Colonic mucosa (tissue), 4 donors: ENCODE measurements around the gene RNU6-9. TPM values are rescaled to one million over a fixed set of nuclear protein-coding genes. Genes with fewer than 3 reads are reported as not detected.

Experiments used
- DNase-seq: peaks from one replicate; pipeline ENCODE4 v3.0.0-alpha.2; 2020
- H3K27ac ChIP-seq: fragments of 200-600 bp; one replicate; pipeline ENCODE4 v1.8.0; 2021
- H3K27me3 ChIP-seq: fragments of 200-600 bp; one replicate; pipeline ENCODE4 v1.8.0; 2021
- H3K36me3 ChIP-seq: fragments of 200-600 bp; one replicate; pipeline ENCODE4 v1.8.0; 2021
- H3K4me1 ChIP-seq: fragments of 200-600 bp; one replicate; pipeline ENCODE4 v1.8.0; 2021; ENCODE audit warnings: mild to moderate bottlenecking
- H3K4me3 ChIP-seq: fragments of 200-600 bp; one replicate; pipeline ENCODE4 v1.8.0; 2021
- H3K9ac ChIP-seq, 2 donors: one replicate each; pipeline ENCODE4 v1.7.0; 2013; ENCODE audit warnings: control low read depth in 2 of 2, low read depth in 2 of 2, low read length in 2 of 2
- H3K9me3 ChIP-seq: fragments of 200-600 bp; one replicate; pipeline ENCODE4 v1.8.0; 2021
- CTCF ChIP-seq: fragments of 200-600 bp; IDR thresholded peaks from one replicate; pipeline ENCODE4 v1.8.0; 2022; ENCODE audit warnings: antibody characterized with exemption, mild to moderate bottlenecking
- intact Hi-C: fragments of 100-400 bp; cut with DNase I; formaldehyde crosslinking; loops from one replicate; pipeline ENCODE4 v1.14.1; 2022
- total RNA-seq, 2 donors: library from RNA; stranded (reverse); fragmentation: NEBNext Ultra II Directional in 1 of 2; extraction: Animal tissue kit (Norgen Biotek cat#: 25700) in 1 of 2; gene quantifications; one replicate each; pipeline ENCODE4 v1.2.1, GENCODE V29; 2021
- donor health status: healthy.
- donor health status: DM: no; HTN: no; CAD: no.
- donor health status: DM: no; HTN: no; CAD: no.

Gene RNU6-9
- total RNA-seq, 2 donors from 2014 or later: not detected

DNA sequence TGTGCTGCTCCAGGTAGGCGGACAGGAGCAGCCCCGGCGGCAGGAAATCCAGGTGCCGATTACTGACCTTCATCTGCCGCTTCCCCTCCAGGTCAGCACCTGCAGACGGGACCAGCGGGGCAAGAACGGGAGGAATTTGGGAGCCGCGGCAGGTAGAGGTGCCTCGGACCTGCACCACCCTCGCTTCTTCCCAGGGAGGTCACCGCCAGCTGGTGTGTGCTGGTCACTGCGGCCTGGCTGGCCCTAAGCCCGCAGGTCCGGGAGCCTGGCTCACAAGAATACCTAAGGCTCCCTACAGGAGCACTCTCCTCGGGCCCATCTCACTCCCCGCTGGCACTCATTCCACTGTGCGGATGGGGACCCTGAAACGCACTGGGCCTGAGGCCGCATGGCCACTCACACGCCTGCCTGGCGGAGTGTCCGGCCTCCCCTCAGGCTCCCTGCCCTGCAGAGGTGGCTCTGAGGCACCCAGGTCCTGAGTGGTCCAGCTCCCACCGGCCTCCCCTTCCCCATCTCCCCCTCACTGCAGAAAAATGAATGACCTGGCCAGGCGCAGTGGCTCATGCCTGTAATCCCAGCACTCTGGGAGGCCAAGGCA is 4.3 kb downstream of the RNU6-9 start:
- no peak for TF ChIP-seq CTCF
- DNase-seq: no peak
- intact Hi-C loops: no loop called here
- H3K4me1 ChIP-seq: no peaks in the 10 kb centered on the region
- no peaks in the 10 kb centered on the region for H3K36me3 ChIP-seq
- H3K27me3 ChIP-seq: no peaks in the 10 kb centered on the region
- H3K4me3 ChIP-seq: no peak overlapping the region
- H3K27ac ChIP-seq: no peak overlapping the region
- H3K9me3 ChIP-seq: no peaks in the 10 kb centered on the region
- H3K9ac ChIP-seq: no peak overlapping the region

DNA sequence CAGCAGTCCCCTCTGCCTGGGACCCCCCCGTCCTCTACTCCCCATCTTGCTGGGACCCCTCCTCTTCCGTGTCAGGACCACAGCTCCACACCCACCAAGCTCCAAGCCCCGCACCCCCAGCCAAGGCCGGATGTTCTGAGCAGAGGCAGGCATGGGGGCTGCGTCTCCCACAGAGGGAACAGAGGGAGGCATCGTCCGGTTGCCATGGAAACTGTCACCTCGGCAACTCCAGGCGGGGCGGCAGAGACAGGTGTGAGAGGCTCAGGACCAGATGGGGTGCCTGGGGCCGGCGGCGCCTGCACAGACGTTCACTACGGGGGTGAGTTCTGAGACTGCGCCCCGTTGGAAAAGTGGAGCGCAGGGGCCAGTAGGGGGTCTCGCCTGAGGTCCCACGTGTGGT is 5.4 kb downstream of the RNU6-9 start:
- Histone ChIP-seq H3K36me3 (no peaks in the 10 kb centered on the region), H3K9ac (no peak overlapping the region), H3K4me1 (no peaks in the 10 kb centered on the region), H3K4me3 (no peak overlapping the region), H3K27me3 (no peaks in the 10 kb centered on the region), H3K9me3 (no peaks in the 10 kb centered on the region), H3K27ac (no peak overlapping the region)
- intact Hi-C loops: no loop called here
- no peak for DNase-seq
- no peak for TF ChIP-seq CTCF

DNA sequence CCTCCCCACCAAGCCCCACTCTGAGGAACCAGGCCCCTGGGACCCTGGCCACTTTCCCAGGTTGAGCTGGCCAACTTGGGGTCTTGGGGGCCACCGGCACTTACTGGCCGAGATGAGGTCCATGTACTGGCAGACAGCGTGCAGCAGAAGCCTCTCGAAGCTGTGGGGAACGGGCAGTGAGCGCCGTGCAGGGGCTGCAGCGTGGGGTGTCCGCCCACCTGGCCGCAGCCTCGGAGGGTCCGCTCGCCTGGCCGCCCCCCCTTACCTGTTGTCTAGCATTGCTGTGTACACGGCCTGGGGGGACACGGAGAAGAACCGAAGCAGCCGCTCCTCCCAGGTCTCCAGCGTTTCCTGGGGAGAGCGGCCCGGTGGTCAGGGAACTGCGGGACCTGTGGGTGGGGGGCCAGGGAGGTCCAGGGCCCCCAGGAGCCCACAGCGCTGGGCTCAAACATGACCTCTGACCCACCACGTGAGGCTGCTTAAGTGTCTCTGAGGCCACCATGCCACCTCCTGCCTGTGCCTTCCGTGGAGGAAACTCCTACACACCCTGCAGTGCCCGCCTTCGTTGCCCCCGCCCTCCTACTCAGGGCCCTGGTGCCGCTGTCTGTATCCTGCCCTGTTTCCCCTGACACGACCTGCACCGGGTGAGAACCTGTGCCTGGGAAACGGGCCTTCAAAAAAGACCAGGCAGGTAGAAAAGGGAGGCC is 6.2 kb downstream of the RNU6-9 start:
- Histone ChIP-seq H3K9ac (no peak overlapping the region), H3K4me1 (no peaks in the 10 kb centered on the region), H3K4me3 (no peak overlapping the region), H3K27ac (no peak overlapping the region), H3K27me3 (no peaks in the 10 kb centered on the region), H3K9me3 (no peaks in the 10 kb centered on the region), H3K36me3 (no peaks in the 10 kb centered on the region)
- DNase-seq: no peak
- intact Hi-C loops: no loop called here
- no peak for TF ChIP-seq CTCF

GRCh38 chr19:900043-900301 is 6.7 kb downstream of the RNU6-9 start:
- no peaks in the 10 kb centered on the region for H3K27me3 ChIP-seq
- H3K4me3 ChIP-seq: no peak overlapping the region
- no peaks in the 10 kb centered on the region for H3K4me1 ChIP-seq
- H3K9me3 ChIP-seq: no peaks in the 10 kb centered on the region
- no peak for TF ChIP-seq CTCF
- H3K27ac ChIP-seq: no peak overlapping the region
- no peak for DNase-seq
- H3K36me3 ChIP-seq: no peaks in the 10 kb centered on the region
- H3K9ac ChIP-seq: no peak overlapping the region
- intact Hi-C loops: no loop called here

DNA sequence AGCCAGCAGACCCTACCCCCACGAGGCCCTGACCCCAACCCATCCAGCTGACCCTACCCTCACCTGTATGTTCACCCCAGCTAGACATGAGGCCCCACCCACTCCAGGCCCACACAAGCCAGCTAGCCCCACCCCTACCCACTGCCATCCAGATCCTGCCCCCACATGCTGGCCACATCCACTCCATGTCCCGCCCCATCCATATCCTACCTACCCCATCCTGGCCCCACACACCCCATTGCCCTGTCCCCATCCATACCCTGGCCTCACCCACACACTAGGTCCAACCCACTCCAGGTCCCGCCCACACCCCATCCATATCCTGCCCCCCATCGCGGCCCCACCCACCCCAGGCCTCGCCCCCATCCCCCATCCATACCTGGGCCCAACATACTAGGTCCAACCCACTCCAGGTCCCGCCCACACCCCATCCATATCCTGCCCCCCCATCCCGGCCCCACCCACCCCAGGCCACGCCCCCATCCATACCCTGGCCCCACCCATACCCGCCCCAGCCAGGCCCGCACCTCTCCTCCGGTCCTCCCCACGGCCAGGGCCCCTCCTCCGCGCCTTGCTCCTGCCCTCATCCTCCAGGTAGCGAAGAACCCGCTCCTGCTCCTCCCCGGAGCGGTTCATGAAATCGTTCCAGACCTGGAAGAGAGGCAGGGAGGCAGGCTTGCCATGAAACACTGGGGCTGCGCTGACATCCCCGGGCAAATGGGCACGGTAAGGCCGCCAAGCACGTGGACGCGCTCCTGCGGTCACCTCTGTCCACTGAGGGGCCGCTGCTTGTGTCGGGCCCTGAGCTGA is 7.2 kb downstream of the RNU6-9 start:
- peak; percentile 51 for DNase-seq
- Histone ChIP-seq H3K9me3 (no peaks in the 10 kb centered on the region), H3K4me1 (no peaks in the 10 kb centered on the region), H3K27ac (no peak overlapping the region), H3K4me3 (no peak overlapping the region), H3K27me3 (no peaks in the 10 kb centered on the region), H3K36me3 (no peaks in the 10 kb centered on the region), H3K9ac (no peak overlapping the region)
- no peak for TF ChIP-seq CTCF
- intact Hi-C loops: no loop called here
